Activated naive CD4-positive, alpha-beta T cell treated with Interleukin-2 at 50 U/mL for 16 hours (primary cell): ENCODE data around the gene RALGAPA1.
A peak's percentile ranks its signal among the peaks of the same experiment; 100 is the strongest.
"Not testable (repeated sequence)": the region's sequence is repeated elsewhere in the genome, so short reads cannot be mapped to it uniquely, and the experiment has no call there.

Experiments
- DNase-seq: peaks from one replicate; pipeline ENCODE4 v3.0.0-alpha.2; 2020

The RALGAPA1 gene

GRCh38 chr14:35619461-35619860, 189.6 kb downstream of the RALGAPA1 start:
- not testable (repeated sequence) for DNase-seq

- DNase-seq: no peak
Measured at GRCh38 chr14:35617500-35617899, 191.6 kb downstream of the RALGAPA1 start.

- DNase-seq: no peak
Measured at GRCh38 chr14:35607380-35607779, 201.7 kb downstream of the RALGAPA1 start.

GRCh38 chr14:35600253-35600652, 208.8 kb downstream of the RALGAPA1 start:
- no peak for DNase-seq

- DNase-seq: no peak
Measured at GRCh38 chr14:35594616-35595015, 214.5 kb downstream of the RALGAPA1 start.

- not testable (repeated sequence) for DNase-seq
Measured at GRCh38 chr14:35587373-35587772, 221.7 kb downstream of the RALGAPA1 start.

GRCh38 chr14:35578639-35579038, 230.5 kb downstream of the RALGAPA1 start:
- DNase-seq: no peak

GRCh38 chr14:35578135-35578534, 231.0 kb downstream of the RALGAPA1 start:
- no peak for DNase-seq

- DNase-seq: no peak
Measured at GRCh38 chr14:35576856-35577255, 232.2 kb downstream of the RALGAPA1 start.

GRCh38 chr14:35576260-35576659, 232.8 kb downstream of the RALGAPA1 start:
- DNase-seq: no peak

GRCh38 chr14:35573911-35574310, 235.2 kb downstream of the RALGAPA1 start:
- no peak for DNase-seq

- no peak for DNase-seq
Measured at GRCh38 chr14:35571598-35571997, 237.5 kb downstream of the RALGAPA1 start.

GRCh38 chr14:35565871-35566464, 243.1 kb downstream of the RALGAPA1 start:
- DNase-seq: no peak

GRCh38 chr14:35558680-35559079, 250.4 kb downstream of the RALGAPA1 start:
- no peak for DNase-seq

- DNase-seq: no peak
Measured at GRCh38 chr14:35557221-35557747, 251.8 kb downstream of the RALGAPA1 start.

GRCh38 chr14:35556548-35556947, 252.5 kb downstream of the RALGAPA1 start:
- no peak for DNase-seq

- DNase-seq: no peak
Measured at GRCh38 chr14:35553808-35554207, 255.3 kb downstream of the RALGAPA1 start.

- no peak for DNase-seq
Measured at GRCh38 chr14:35551081-35551480, 258.0 kb downstream of the RALGAPA1 start.

GRCh38 chr14:35549551-35549950, 259.5 kb downstream of the RALGAPA1 start:
- no peak for DNase-seq

GRCh38 chr14:35543006-35543405, 266.1 kb downstream of the RALGAPA1 start:
- DNase-seq: no peak

- no peak for DNase-seq
Measured at GRCh38 chr14:35539969-35540368, 269.1 kb downstream of the RALGAPA1 start.

- DNase-seq: no peak
Measured at GRCh38 chr14:35535483-35536112, 273.5 kb downstream of the RALGAPA1 start.

GRCh38 chr14:35534873-35535482, 274.1 kb downstream of the RALGAPA1 start:
- DNase-seq: peak; percentile 73

- DNase-seq: no peak
Measured at GRCh38 chr14:35534208-35534872, 274.8 kb downstream of the RALGAPA1 start.
